Measurements from ENCODE around the gene SLC16A6. TPM values are rescaled to one million over a fixed set of nuclear protein-coding genes. Genes with fewer than 3 reads are reported as not detected.
A peak's percentile ranks its signal among the peaks of the same experiment; 100 is the strongest.
"Not testable (repeated sequence)": the region's sequence is repeated elsewhere in the genome, so short reads cannot be mapped to it uniquely, and the experiment has no call there.

The SLC16A6 gene
- total RNA-seq, 1 donor from 2014 or later = not detected

- DNase-seq (no peak), ATAC-seq (no peak)
- intact Hi-C loops (cut with micrococcal nuclease) = no loop called here
Measured at GRCh38 chr17:68257934-68258333, 33.0 kb downstream of the SLC16A6 start.

DNA sequence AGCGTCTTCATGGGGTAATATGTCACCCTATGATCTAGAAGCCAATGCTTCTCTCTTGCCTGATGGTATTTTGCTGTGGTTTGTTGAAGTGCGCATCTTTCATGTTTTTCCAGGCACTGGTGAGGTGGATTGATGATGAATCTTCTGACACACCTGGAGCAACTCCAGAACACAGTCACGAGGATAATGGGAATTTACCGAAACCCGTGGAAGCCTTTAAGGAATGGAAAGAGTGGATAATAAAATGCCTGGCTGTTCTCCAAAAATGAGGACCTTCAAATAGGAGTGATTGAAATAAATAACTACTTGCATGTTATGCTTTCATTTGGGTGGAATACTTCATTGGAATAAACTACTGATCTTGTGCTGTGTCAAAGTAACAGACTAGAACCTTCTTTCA lies 34.2 kb downstream of the SLC16A6 start:
- ATAC-seq; intact Hi-C loops (cut with micrococcal nuclease); DNase-seq: not testable (repeated sequence)

GRCh38 chr17:68255731-68256538 lies 35.0 kb downstream of the SLC16A6 start:
- DNase-seq (no peak), ATAC-seq (no peak)
- intact Hi-C loops (cut with micrococcal nuclease) = no loop called here

GRCh38 chr17:68255151-68255550 lies 35.8 kb downstream of the SLC16A6 start:
- ATAC-seq = no peak
- DNase-seq = no peak
- intact Hi-C loops (cut with micrococcal nuclease) = no loop called here

GRCh38 chr17:68253426-68253825 lies 37.5 kb downstream of the SLC16A6 start:
- ATAC-seq; DNase-seq; intact Hi-C loops (cut with micrococcal nuclease): not testable (repeated sequence)

- no peak for DNase-seq
- intact Hi-C loops (cut with micrococcal nuclease) = no loop called here
- ATAC-seq = no peak
Measured at GRCh38 chr17:68249354-68249765, 41.6 kb downstream of the SLC16A6 start.

GRCh38 chr17:68248891-68249290 lies 42.0 kb downstream of the SLC16A6 start:
- intact Hi-C loops (cut with micrococcal nuclease) = no loop called here
- ATAC-seq (no peak), DNase-seq (no peak)

GRCh38 chr17:68248199-68248825 lies 42.6 kb downstream of the SLC16A6 start:
- DNase-seq (no peak), ATAC-seq (peak; percentile 59)
- intact Hi-C loops (cut with micrococcal nuclease) = no loop called here

DNA sequence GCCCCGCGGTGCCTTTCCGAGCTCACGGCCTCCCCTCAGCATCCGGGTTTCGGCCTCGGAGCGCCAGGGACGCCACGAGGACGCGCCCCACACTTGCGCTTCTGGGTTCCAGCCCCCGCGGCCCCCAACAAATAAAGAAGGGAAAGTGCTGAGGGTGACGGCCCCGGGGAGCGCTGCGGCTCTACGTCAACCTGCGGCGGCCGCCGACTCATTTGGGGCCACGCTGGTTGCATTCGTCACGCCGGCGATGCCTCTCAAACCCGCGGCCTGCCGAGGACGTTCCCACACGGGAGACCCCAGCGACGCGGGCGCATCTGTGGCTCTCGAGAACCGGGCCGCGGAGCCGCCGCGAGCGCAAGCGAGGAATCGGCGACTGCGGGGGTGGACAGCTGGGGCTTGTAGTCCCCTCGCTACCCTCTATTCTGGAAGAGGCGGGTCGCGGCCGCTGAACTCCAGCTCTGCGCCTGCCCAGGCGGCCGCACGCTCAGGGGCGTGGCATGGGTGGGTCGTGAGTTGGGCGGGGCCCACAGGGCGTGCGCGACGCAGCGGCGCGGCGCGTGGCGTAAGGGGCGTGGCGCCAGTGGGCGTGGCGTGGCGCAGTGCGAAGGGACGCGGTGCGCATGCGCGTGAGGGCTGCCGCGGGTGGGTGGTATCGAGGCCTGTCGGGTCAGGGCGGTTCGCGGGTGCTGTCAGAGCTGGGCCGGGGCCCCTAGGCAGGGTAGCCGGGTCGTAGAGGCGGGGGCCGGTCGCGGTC lies 43.3 kb downstream of the SLC16A6 start, which contains the start of gene AMZ2:
TSS of gene AMZ2 (plus strand) at position 599 of the 754 bp plus-strand sequence. CDS start 2,145 bp downstream, outside the sequence.
- ATAC-seq = peak; percentile 99
- peak; percentile 98 for DNase-seq
- intact Hi-C loops (cut with micrococcal nuclease) = no loop called here

DNA sequence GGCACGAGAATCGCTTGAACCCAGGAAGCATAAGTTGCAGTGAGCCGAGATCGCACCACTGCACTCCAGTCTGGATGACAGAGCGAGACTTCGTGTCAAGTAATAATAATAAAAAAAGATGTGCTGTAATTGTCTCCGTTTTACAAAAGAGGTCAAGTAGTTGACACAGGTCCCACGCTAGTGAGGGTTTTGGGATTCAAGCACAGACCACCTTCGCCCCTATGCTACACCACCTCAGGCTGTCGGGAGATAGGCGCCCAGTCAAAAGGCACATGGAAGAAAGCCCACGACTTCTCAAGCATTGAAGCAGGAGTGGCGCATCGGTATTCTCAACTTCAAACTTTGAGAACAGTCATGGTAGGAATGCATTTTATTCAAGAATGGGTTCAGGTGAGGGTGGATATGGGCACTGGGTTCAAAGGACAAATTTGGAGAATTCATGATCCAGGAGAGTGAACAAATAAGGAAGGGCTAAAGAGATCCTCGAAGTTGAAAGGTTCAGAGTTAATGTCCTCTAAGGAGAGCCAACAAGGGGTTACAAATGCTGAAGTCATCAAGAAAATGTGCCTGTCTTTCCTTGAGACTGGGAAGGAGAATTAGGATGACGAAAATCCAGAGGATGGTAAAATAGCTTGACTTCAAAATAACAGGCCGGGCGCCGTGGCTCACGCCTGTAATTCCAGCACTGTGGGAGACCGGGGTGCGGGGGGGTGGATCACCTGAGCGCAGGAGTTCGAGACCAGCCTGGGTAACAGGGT lies 44.5 kb downstream of the SLC16A6 start:
- ATAC-seq = no peak
- DNase-seq = peak; percentile 39
- intact Hi-C loops (cut with micrococcal nuclease) = no loop called here

GRCh38 chr17:68239632-68240366 lies 51.1 kb downstream of the SLC16A6 start:
- DNase-seq (no peak), ATAC-seq (no peak)
- intact Hi-C loops (cut with micrococcal nuclease) = no loop called here

GRCh38 chr17:68238871-68239253 lies 52.1 kb downstream of the SLC16A6 start:
- no peak for DNase-seq
- intact Hi-C loops (cut with micrococcal nuclease) = no loop called here
- no peak for ATAC-seq

- intact Hi-C loops (cut with micrococcal nuclease) = no loop called here
- DNase-seq (no peak), ATAC-seq (no peak)
Measured at GRCh38 chr17:68238164-68238870, 52.6 kb downstream of the SLC16A6 start.

DNA sequence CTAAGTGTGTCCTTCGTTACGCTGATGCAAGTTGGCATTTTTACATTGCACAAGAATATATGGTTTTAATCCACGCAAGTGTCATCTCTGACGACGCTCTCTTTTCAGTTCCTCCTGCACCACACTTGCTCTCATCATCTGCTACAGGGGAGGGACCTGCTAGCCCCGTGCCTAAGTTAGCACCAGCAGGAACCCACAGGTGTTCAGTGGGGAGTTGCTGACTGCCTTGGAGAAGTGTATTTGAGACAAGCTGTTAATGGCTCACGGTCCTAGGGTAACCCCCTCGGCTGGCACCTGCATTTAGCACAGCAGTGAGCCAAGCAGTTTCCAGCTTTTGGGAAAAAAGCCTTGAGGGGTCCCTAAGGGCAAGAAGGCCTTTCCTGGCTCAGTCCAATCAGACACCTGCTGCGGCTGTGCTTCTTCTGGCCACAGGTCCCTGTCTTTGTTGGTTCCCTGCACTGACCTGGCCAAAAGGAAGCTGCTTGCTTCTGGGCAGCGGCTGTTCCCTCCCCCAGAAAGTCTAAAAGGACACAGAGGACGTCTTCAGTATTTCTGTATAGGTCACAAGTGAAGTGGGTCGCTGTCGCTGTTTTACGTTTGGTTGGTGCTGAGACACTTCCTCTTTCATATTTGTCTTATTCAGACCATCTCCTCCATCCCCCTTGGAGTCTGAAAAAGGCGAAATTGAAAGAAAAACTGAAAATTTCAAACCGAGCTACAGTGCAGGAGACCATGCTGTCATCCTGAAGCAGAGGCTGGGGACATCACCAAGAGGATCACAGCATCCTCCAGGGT lies 53.4 kb downstream of the SLC16A6 start:
- ATAC-seq = peak; percentile 25
- intact Hi-C loops (cut with micrococcal nuclease); DNase-seq: not testable (repeated sequence)

DNA sequence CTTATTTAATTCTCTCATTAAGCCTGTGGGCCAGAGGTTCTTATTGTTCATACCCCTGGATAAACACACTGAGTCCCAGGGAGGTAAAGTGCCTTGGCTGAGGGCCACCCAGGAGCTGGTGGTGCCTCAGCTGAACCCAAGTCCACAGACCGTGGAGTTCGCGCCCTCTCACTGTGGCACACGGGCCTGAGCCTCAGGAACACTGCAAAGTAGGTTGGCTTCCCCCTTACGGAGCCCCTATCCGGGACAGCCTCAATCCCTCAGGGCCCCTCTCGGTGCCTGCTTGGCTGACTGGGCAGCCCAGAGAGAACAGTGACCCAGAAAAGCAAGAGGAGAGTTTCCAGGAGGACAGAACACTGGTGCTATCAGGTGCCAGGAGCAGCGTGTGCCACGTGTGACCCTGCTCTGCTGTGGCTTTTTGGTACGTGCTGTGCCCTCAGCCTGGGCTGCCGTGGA lies 55.6 kb downstream of the SLC16A6 start:
- peak; percentile 94 for ATAC-seq
- intact Hi-C loops (cut with micrococcal nuclease) = not testable (repeated sequence)
- DNase-seq = peak; percentile 85

GRCh38 chr17:68234726-68235335 lies 56.1 kb downstream of the SLC16A6 start:
- ATAC-seq = peak; percentile 66
- DNase-seq; intact Hi-C loops (cut with micrococcal nuclease): not testable (repeated sequence)

Data from left ventricle myocardium superior (tissue), 1 donor.